Sigmoid colon (tissue), 4 donors: ENCODE measurements around the gene METTL21C.

Source experiments
- EP300 ChIP-seq, 4 donors: sonication (generic); formaldehyde crosslinking; IDR thresholded peaks; one replicate each; pipeline ENCODE4 v1.6.1; 2017; ENCODE audit warnings: antibody characterized with exemption in 4 of 4
- POLR2AphosphoS5 ChIP-seq, 4 donors: sonication (generic); formaldehyde crosslinking; IDR thresholded peaks; one replicate each; pipeline ENCODE4 v1.6.1; 2017; ENCODE audit warnings: antibody characterized with exemption in 4 of 4
- TF ChIP-seq, protein P1 (sequence below), 4 experiments: fragments of 450-650 bp in 3 of 4; fragments of 200-600 bp in 1 of 4; IDR thresholded peaks; one replicate each; pipeline ENCODE4 v1.5.1; 2016 to 2019; ENCODE audit warnings: antibody characterized with exemption in 4 of 4, mild to moderate bottlenecking in 3 of 4, moderate library complexity in 2 of 4

DNA sequence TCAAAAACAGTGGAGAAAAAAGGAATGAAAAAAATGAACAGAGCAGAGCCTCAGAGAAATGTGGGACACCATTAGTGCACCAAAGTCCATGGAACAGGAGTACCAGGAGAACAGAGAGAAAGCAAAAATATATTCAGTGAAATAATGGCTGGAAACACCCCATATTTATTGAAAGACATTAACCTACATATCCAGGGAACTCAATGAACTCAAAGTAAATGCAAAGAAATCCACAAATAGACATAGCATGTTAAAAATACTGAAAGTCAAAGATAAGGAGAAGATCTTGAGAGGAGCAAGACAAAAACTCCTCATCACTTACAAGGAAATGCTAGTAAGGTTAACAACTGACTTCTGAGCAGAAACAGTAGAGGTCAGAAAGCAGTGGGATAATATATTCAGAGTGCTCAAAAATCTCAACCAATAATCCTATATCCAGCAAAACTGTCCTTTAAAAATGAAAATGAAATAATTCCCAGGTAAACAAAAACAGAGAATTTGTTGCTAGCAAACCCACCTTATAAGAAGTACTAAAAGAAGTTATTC is 35.6 kb downstream of the METTL21C start:
- TF ChIP-seq, protein P1, sequence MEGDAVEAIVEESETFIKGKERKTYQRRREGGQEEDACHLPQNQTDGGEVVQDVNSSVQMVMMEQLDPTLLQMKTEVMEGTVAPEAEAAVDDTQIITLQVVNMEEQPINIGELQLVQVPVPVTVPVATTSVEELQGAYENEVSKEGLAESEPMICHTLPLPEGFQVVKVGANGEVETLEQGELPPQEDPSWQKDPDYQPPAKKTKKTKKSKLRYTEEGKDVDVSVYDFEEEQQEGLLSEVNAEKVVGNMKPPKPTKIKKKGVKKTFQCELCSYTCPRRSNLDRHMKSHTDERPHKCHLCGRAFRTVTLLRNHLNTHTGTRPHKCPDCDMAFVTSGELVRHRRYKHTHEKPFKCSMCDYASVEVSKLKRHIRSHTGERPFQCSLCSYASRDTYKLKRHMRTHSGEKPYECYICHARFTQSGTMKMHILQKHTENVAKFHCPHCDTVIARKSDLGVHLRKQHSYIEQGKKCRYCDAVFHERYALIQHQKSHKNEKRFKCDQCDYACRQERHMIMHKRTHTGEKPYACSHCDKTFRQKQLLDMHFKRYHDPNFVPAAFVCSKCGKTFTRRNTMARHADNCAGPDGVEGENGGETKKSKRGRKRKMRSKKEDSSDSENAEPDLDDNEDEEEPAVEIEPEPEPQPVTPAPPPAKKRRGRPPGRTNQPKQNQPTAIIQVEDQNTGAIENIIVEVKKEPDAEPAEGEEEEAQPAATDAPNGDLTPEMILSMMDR (IDR thresholded peaks at IDR 0.05): no peak
- TF ChIP-seq EP300 (IDR thresholded peaks at IDR 0.05): no peak
- TF ChIP-seq POLR2AphosphoS5 (IDR thresholded peaks at IDR 0.05): no peak
